Astrocyte (in vitro differentiated cells and primary cell): ENCODE results near the gene SPEM3.

ENCODE experiments used
- CTCF ChIP-seq: IDR thresholded peaks from 2 replicates; pipeline ENCODE4 v1.5.1; 2011; ENCODE audit warnings: low read depth, mild to moderate bottlenecking, inconsistent platforms, low read length, moderate library complexity; ENCODE audit not compliant: insufficient read depth
- EZH2 ChIP-seq: IDR thresholded peaks from 2 replicates; pipeline ENCODE4 v1.6.1; 2012; ENCODE audit warnings: mild to moderate bottlenecking, low read length, inconsistent platforms; ENCODE audit not compliant: insufficient read depth

- no peak for TF ChIP-seq CTCF
- TF ChIP-seq EZH2, result no peak
Measured at GRCh38 chr17:7427549-7427948, 1.1 kb upstream of the SPEM3 start.
